GM12865 (cell line): ENCODE results near the gene NECAB3.

Experiments
- DNase-seq: peaks from one replicate; pipeline ENCODE4 v3.0.0; 2010; ENCODE audit warnings: low read depth
- H3K4me3 ChIP-seq: 2 replicates; pipeline ENCODE4 v1.5.1; 2011; ENCODE audit warnings: mild to moderate bottlenecking, low read depth, low read length, control low read depth
- CTCF ChIP-seq: IDR thresholded peaks from 2 replicates; pipeline ENCODE4 v1.5.1; 2011; ENCODE audit warnings: low read length, control low read depth, low read depth, inconsistent platforms; ENCODE audit not compliant: insufficient read depth; ENCODE audit errors: missing control alignments

Gene NECAB3

GRCh38 chr20:33664762-33665144 is 9.5 kb downstream of the NECAB3 start:
- no peak overlapping the region for H3K4me3 ChIP-seq
- TF ChIP-seq CTCF = no peak
- DNase-seq = no peak

DNA sequence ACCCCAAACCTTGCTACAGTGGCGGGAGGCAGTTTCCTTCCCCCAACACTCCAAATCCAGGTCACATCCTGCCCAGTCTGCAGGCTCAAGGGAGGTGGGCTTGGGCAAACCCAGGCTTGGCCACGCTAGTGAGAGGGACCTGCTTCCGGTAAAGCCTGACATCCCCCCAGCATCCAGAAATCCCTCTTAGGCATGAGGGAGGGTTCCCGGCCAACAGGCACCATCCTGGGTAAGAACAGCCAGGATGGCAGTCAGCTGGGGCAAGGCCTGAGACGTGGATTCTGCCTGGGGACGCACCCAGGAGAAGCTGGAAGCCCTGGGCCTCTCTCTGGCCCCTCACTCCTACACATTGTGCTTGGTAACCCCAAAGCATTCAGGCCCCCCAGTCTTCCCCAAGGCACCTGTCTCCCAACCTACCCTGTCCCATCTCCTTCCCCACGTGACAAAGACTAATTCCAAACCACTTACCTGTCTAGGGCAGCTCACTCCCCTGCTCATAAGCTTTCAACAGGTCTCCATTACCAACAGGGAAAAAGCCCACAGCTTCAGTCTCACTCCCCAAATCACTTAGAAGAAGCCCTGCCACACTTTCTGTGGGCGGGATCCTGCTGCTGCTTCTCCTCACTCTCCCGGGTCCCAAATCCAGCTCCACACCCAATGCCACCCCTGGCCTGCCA is 10.0 kb downstream of the NECAB3 start:
- H3K4me3 ChIP-seq = peak overlapping the region; percentile 78
- TF ChIP-seq CTCF = no peak
- peak; percentile 42 for DNase-seq

GRCh38 chr20:33663161-33664084 is 10.8 kb downstream of the NECAB3 start:
- no peak for TF ChIP-seq CTCF
- peak overlapping the region; percentile 78 for H3K4me3 ChIP-seq
- peak; percentile 92 for DNase-seq

DNA sequence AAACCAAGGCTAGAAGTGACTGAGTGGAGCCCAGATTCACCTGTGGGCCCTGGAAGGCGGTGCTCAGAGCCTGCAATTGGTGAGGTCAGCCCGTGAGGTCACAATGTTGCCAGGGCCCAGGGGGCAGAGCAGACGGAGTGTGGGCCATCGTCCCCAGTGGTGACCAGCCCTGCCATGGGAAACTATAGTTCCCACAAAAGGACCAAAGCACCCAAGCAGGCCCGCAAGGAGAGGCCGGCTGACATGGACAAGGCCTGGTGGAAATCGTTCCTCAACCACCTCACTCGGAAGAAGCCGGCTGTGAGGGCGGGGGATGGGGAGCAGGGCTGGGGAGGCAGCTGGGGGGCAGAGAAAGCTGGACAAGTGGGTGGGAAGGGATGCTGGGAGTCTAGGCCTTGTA is 12.1 kb downstream of the NECAB3 start, which contains the start of gene C20orf144:
C20orf144 (plus strand) TSS at position 156 of the 400 bp plus-strand sequence; CDS start at position 175, 19 bp downstream.
- DNase-seq = no peak
- H3K4me3 ChIP-seq = peak within 1 kb of the TSS; percentile 78
- no peak for TF ChIP-seq CTCF

DNA sequence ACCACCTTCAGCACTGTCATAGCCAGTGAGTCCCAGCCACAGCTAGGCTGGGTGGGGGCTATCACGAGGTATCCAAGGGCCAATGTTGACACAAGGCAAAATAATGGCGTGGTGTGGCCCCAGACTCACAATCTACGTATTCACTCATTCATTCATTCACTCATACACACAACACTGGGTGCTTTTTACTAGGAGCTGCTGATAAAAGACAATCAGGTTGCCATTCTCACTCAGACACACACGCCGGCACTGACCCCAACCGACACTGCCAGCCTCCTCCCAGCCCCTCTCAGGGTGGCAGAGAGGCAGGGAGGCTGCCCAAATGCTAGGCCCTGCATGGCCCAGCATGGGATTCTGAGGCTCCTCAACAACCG is 13.6 kb downstream of the NECAB3 start:
- no peak for DNase-seq
- no peak overlapping the region for H3K4me3 ChIP-seq
- no peak for TF ChIP-seq CTCF

DNA sequence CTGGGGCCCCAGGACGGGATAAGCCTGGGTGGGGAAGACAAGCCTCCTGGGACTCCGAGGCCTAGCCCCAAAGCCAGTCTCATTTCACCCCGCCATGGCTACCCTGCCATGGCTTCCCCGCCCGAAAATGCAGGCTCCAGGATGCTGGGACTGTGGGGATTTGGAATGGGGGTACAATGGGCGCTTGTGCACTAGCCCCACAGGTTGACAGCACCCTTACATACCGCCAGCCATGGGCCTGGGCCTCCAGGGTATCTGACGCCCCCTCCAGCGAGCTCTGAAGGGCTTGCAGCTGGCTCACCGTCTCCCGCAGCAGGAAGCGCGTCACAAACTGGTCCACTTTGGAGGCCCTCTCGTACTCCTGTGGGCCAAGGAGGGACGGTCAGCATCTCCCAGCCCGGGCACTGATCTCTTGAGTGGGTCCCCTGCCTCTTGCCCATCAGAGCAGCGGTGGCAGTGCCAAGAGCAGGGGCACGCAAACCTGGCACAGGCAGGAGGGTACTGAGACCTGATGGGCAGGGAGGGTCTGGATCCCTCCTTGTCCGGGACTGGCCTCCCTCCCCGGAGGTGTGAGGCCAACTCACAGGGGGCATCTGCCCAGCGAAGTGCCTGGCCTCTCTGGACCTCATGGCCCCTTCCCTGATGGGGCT is 14.1 kb downstream of the NECAB3 start:
- no peak for DNase-seq
- H3K4me3 ChIP-seq = no peak overlapping the region
- TF ChIP-seq CTCF = no peak
